ENCODE data around the gene THUMPD2.

- TF ChIP-seq, protein P1, sequence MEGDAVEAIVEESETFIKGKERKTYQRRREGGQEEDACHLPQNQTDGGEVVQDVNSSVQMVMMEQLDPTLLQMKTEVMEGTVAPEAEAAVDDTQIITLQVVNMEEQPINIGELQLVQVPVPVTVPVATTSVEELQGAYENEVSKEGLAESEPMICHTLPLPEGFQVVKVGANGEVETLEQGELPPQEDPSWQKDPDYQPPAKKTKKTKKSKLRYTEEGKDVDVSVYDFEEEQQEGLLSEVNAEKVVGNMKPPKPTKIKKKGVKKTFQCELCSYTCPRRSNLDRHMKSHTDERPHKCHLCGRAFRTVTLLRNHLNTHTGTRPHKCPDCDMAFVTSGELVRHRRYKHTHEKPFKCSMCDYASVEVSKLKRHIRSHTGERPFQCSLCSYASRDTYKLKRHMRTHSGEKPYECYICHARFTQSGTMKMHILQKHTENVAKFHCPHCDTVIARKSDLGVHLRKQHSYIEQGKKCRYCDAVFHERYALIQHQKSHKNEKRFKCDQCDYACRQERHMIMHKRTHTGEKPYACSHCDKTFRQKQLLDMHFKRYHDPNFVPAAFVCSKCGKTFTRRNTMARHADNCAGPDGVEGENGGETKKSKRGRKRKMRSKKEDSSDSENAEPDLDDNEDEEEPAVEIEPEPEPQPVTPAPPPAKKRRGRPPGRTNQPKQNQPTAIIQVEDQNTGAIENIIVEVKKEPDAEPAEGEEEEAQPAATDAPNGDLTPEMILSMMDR (IDR thresholded peaks at IDR 0.05; ENCODE audit: low read depth, low read length, poor library complexity, severe bottlenecking): no peak
- TF ChIP-seq EZH2phosphoT487 (IDR thresholded peaks at IDR 0.05; ENCODE audit: borderline replicate concordance, low read length): no peak
Measured at GRCh38 chr2:39717067-39717466, 62.0 kb downstream of the THUMPD2 start.
